LNCAP (cell line): ENCODE results near the gene ANAPC16.

Experiments used
- CTCF ChIP-seq: fragments of 450-650 bp; IDR thresholded peaks from 2 replicates; pipeline ENCODE4 v1.5.1; 2017; ENCODE audit warnings: mild to moderate bottlenecking

The ANAPC16 gene

DNA sequence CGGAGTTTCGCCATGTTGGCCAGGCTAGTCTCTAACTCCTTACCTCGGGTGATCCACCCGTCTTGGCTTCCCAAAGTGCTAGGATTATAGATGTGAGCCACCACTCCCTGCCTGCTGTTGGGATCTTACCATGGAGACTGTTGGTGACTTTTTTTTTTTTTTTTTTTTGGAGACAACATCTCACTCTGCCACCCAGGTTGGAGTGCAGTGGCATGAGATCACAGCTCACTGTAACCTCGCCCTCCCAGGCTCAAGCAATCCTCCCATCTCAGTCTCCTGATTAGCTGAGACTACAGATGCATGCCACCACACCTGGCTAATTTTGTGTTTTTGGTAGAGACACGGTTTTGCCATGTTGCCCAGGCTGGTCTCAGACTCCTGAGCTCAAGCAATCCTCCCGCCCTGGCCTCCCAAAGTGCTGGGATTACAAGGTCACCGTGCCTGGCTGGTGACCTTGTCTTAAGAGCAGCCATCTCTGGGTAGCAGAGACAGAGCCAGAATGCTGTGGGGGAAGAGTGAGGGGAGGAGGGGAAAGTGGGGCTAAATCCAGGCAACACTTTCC is 26.0 kb downstream of the ANAPC16 start:
- no peak for TF ChIP-seq CTCF

- TF ChIP-seq CTCF = no peak
Observed at GRCh38 chr10:72242675-72243074, 26.9 kb downstream of the ANAPC16 start.

- peak; percentile 40 for TF ChIP-seq CTCF
Observed at GRCh38 chr10:72243822-72244437, 28.1 kb downstream of the ANAPC16 start.

DNA sequence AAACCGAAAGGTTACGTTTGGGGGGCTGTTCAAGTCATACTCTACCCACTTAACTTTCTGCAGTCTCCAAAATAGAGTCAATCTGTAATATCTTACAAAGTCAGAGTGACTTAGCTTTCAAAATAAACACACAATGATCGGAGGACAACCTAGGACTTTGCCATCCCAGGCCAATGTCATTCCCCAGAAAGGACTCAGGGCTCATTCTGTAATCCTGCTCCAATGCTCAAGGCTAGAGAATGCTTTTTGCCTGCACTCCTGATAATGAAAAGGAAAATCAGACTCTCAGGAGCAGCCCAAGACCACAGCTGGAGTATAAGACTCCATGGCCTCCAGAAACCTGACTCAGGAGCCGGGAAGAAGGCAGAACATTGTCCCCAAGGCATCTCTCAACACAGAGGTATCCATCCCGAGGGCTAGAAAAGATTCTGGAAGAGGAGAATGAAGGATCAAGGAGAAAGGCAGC is 28.8 kb downstream of the ANAPC16 start:
- TF ChIP-seq CTCF = no peak

GRCh38 chr10:72245949-72246525 is 30.2 kb downstream of the ANAPC16 start:
- TF ChIP-seq CTCF = no peak

DNA sequence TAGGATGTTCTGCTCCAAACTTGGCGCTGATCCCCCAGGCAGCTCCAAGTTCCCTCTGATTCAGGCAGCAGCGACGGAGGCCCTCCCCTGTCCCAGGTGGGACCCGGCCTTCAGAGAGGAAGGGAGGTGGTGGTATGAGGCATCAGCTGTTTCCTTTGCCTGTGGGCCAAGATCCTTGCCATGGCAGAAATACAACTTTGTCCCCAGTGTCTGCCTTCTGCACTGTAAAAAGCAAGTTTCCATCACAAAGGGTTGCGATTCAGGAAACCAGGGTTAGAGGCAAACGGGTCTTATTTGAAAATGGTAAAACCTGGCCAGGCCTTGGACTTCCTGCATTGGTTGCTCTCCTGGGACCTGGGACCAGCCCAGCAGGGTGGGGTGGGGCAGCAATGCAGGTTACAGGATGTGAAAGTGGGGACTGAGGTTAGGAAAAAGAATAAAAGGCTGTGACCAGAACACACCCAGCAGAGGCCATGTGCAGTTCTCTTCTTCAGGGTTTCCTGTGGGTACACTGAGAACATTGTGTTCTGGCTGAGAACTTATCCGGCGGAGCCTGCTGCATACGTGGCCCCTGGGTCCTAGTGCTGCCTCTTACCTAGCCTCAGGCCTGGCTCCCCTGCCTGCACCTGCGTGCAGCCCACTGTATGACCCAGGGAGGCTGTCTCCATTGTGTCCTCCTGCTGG is 32.8 kb downstream of the ANAPC16 start:
- no peak for TF ChIP-seq CTCF

DNA sequence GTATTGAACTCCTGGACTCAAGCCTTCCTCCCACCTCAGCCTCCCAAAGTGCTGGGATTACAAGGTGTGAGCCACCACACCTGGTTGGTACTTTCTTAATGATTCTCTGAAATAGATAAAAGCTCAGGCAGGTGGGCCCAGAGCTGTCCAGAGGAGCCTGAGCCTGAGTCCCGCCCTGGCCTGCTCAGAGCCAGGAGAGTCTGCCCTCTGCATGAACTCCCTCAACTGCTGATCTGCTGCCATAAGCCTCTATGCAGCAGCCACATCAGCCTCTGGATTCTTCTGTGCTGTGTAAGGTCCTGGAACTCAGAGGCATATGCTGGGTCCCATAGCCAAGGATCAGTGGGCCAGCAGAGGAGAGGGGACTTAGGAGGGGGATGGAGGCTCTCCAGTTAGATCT is 34.9 kb downstream of the ANAPC16 start:
- TF ChIP-seq CTCF = no peak
